Upper lobe of left lung (tissue), 4 donors: ENCODE results near the gene RERE.

ENCODE experiments used
- CTCF ChIP-seq, 6 experiments: fragments of 450-650 bp in 4 of 6; fragments of 200-600 bp in 2 of 6; sonication (generic) in 2 of 6; IDR thresholded peaks; one replicate each; pipeline ENCODE4 v1.5.1; 2016 to 2019; ENCODE audit warnings: antibody characterized with exemption in 6 of 6
- EP300 ChIP-seq, 4 donors: sonication (generic); formaldehyde crosslinking; IDR thresholded peaks; one replicate each; pipeline ENCODE4 v1.5.1; 2017; ENCODE audit warnings: antibody characterized with exemption in 4 of 4, control low read depth in 2 of 4

- no peak for TF ChIP-seq CTCF (IDR thresholded peaks at IDR 0.05)
- TF ChIP-seq EP300 (IDR thresholded peaks at IDR 0.05) = no peak
Measured at GRCh38 chr1:8602471-8603219, 214.8 kb downstream of the RERE start.
